H9 (cell line): Measurements from ENCODE around the gene C1QTNF3. TPM values are rescaled to one million over a fixed set of nuclear protein-coding genes. Genes with fewer than 3 reads are reported as not detected.
"Not testable (repeated sequence)": the region's sequence is repeated elsewhere in the genome, so short reads cannot be mapped to it uniquely, and the experiment has no call there.

ENCODE experiments used
- DNase-seq: peaks from one replicate; pipeline ENCODE4 v3.0.0-alpha.2; 2017
- H2AFZ ChIP-seq: one replicate; pipeline ENCODE4 v1.6.1; 2013; ENCODE audit warnings: mild to moderate bottlenecking, low read length, control low read depth, moderate library complexity
- H2AK5ac ChIP-seq: 2 replicates; pipeline ENCODE4 v1.6.1; 2013; ENCODE audit warnings: low read length, control low read depth, mixed read lengths; ENCODE audit not compliant: insufficient read length
- H2BK120ac ChIP-seq: one replicate; pipeline ENCODE4 v1.6.1; 2013; ENCODE audit warnings: low read depth, mild to moderate bottlenecking, low read length, control low read depth, inconsistent platforms; ENCODE audit not compliant: poor library complexity, severe bottlenecking
- H2BK12ac ChIP-seq: 2 replicates; pipeline ENCODE4 v1.6.1; 2013; ENCODE audit warnings: low read length, control low read depth, mixed read lengths, low read depth; ENCODE audit not compliant: insufficient read length
- H2BK15ac ChIP-seq: 2 replicates; pipeline ENCODE4 v1.6.1; 2013; ENCODE audit warnings: low read depth, low read length, control low read depth
- H2BK20ac ChIP-seq: one replicate; pipeline ENCODE4 v1.6.1; 2013; ENCODE audit warnings: low read depth, mild to moderate bottlenecking, low read length, control low read depth, inconsistent platforms; ENCODE audit not compliant: poor library complexity, severe bottlenecking
- H2BK5ac ChIP-seq: 2 replicates; pipeline ENCODE4 v1.6.1; 2013; ENCODE audit warnings: low read length, control low read depth, mixed read lengths; ENCODE audit not compliant: insufficient read length
- H3K14ac ChIP-seq: 2 replicates; pipeline ENCODE4 v1.6.1; 2013; ENCODE audit warnings: low read length, control low read depth; ENCODE audit not compliant: insufficient read depth
- H3K18ac ChIP-seq: 2 replicates; pipeline ENCODE4 v1.6.1; 2013; ENCODE audit warnings: low read depth, mild to moderate bottlenecking, mixed read lengths, low read length, control low read depth; ENCODE audit not compliant: insufficient read length
- H3K23ac ChIP-seq: 2 replicates; pipeline ENCODE4 v1.6.1; 2013; ENCODE audit warnings: low read length, control low read depth, mixed read lengths, low read depth; ENCODE audit not compliant: insufficient read length
- H3K23me2 ChIP-seq: 2 replicates; pipeline ENCODE4 v1.6.1; 2013; ENCODE audit warnings: low read depth, mild to moderate bottlenecking, mixed read lengths, low read length, control low read depth; ENCODE audit not compliant: insufficient read length, poor library complexity, severe bottlenecking
- H3K27ac ChIP-seq: 2 replicates; pipeline ENCODE4 v1.5.1; 2013; ENCODE audit warnings: low read length, control low read depth, mixed read lengths, low read depth; ENCODE audit not compliant: insufficient read length
- H3K27me3 ChIP-seq: 2 replicates; pipeline ENCODE4 v1.6.1; 2013; ENCODE audit warnings: low read length, control low read depth, inconsistent platforms; ENCODE audit not compliant: insufficient read depth
- H3K4ac ChIP-seq: 2 replicates; pipeline ENCODE4 v1.6.1; 2013; ENCODE audit warnings: low read depth, mild to moderate bottlenecking, control low read depth, inconsistent platforms, low read length, moderate library complexity
- H3K4me1 ChIP-seq: 2 replicates; pipeline ENCODE4 v1.6.1; 2013; ENCODE audit warnings: low read length, control low read depth, inconsistent platforms; ENCODE audit not compliant: insufficient read depth
- H3K4me2 ChIP-seq: 2 replicates; pipeline ENCODE4 v1.6.1; 2013; ENCODE audit warnings: low read length, control low read depth, mixed read lengths; ENCODE audit not compliant: insufficient read length, insufficient read depth
- H3K56ac ChIP-seq: 2 replicates; pipeline ENCODE4 v1.6.1; 2013; ENCODE audit warnings: low read depth, mild to moderate bottlenecking, mixed read lengths, low read length, control low read depth; ENCODE audit not compliant: insufficient read length
- H3K79me1 ChIP-seq: 2 replicates; pipeline ENCODE4 v1.6.1; 2013; ENCODE audit warnings: low read depth, mild to moderate bottlenecking, moderate library complexity, low read length, control low read depth, inconsistent platforms; ENCODE audit not compliant: insufficient read depth, poor library complexity, severe bottlenecking
- H3K79me2 ChIP-seq: 2 replicates; pipeline ENCODE4 v1.6.1; 2013; ENCODE audit warnings: low read length, control low read depth, inconsistent platforms; ENCODE audit not compliant: insufficient read depth
- H3K9ac ChIP-seq: 2 replicates; pipeline ENCODE4 v1.6.1; 2013; ENCODE audit warnings: low read length, control low read depth, mixed read lengths; ENCODE audit not compliant: insufficient read length; ENCODE audit errors: extremely low read depth
- H3K9me3 ChIP-seq: one replicate; pipeline ENCODE4 v1.6.1; 2013; ENCODE audit warnings: low read depth, low read length, inconsistent platforms; ENCODE audit not compliant: control insufficient read depth
- H3T11ph ChIP-seq: one replicate; pipeline ENCODE4 v1.6.1; 2013; ENCODE audit warnings: mild to moderate bottlenecking, low read length, control low read depth, inconsistent platforms
- H4K20me1 ChIP-seq: one replicate; pipeline ENCODE4 v1.6.1; 2013; ENCODE audit not compliant: control insufficient read depth, insufficient read length, insufficient read depth
- H4K5ac ChIP-seq: 2 replicates; pipeline ENCODE4 v1.6.1; 2013; ENCODE audit warnings: low read depth, mild to moderate bottlenecking, mixed read lengths, low read length, control low read depth; ENCODE audit not compliant: insufficient read length
- H4K8ac ChIP-seq: replicated peaks from 2 replicates; pipeline ENCODE4 v1.6.1; 2013; ENCODE audit warnings: low read length, control low read depth, mixed read lengths, low read depth; ENCODE audit not compliant: insufficient read length
- H4K91ac ChIP-seq: 2 replicates; pipeline ENCODE4 v1.6.1; 2013; ENCODE audit warnings: low read depth, mild to moderate bottlenecking, moderate library complexity, mixed read lengths, low read length, control low read depth; ENCODE audit not compliant: insufficient read length
- H3K27ac Mint-ChIP-seq, 3 experiments: 2 replicates in 2 of 3; 3 replicates in 1 of 3; pipeline ENCODE4 v1.8.0; 2020 to 2021; ENCODE audit warnings: mixed read lengths in 3 of 3, mild to moderate bottlenecking in 1 of 3, moderate library complexity in 1 of 3
- H3K27me3 Mint-ChIP-seq: 2 replicates; pipeline ENCODE4 v1.8.0; 2021; ENCODE audit warnings: low read depth, mild to moderate bottlenecking, moderate library complexity, mixed read lengths
- H3K36me3 Mint-ChIP-seq, 3 experiments: 2 replicates in 2 of 3; 3 replicates in 1 of 3; pipeline ENCODE4 v1.8.0; 2020 to 2021; ENCODE audit warnings: low read depth in 3 of 3, mixed read lengths in 3 of 3; ENCODE audit not compliant: insufficient read depth in 1 of 3
- H3K4me1 Mint-ChIP-seq, 2 experiments: 2 replicates each; pipeline ENCODE4 v1.8.0; 2020; ENCODE audit warnings: mixed read lengths in 2 of 2
- H3K4me3 Mint-ChIP-seq, 2 experiments: 2 replicates in 1 of 2; 3 replicates in 1 of 2; pipeline ENCODE4 v1.8.0; 2020 to 2021; ENCODE audit warnings: mild to moderate bottlenecking in 2 of 2, mixed read lengths in 2 of 2, moderate library complexity in 1 of 2
- H3K9me3 Mint-ChIP-seq, 2 experiments: 2 replicates in 1 of 2; 3 replicates in 1 of 2; pipeline ENCODE4 v1.8.0; 2020; ENCODE audit warnings: mild to moderate bottlenecking in 2 of 2, mixed read lengths in 2 of 2, moderate library complexity in 1 of 2
- WGBS: extraction: QIAGEN DNeasy Blood & Tissue Kit; methylation state at CpG from one replicate; pipeline ENCODE4 v1.1.7; 2013; ENCODE audit warnings: missing lambda C conversion rate, low lambda C conversion rate, mixed read lengths; ENCODE audit not compliant: insufficient read length; ENCODE audit errors: extremely low coverage; 5-methylcytosine and 5-hydroxymethylcytosine counted together
- total RNA-seq: library from RNA; stranded (reverse); gene quantifications from 2 replicates; pipeline ENCODE4 v1.2.1, GENCODE V29; 2021

The C1QTNF3 gene
- total RNA-seq, 1 experiment from 2014 or later: 1.1 TPM

DNA sequence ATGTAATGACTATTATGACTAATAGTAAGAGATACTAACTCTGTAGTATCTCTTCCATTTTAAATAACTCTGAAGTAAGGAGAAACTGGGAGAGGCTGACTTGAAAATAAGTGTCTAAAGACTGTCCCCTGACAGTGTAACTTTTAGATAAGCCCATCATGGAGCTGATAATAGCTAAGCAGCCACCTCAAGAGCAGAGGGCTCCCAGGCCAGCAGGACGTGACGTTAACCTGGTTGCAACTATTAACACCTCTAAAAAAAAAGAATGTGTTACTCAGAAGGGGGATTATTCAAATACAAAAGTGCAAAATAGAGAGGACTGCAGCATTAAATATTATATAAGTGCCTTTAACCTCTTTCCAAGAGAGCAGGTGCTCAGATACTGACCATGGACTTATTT lies 34.6 kb upstream of the C1QTNF3 start:
- not testable (repeated sequence) for H3K27ac ChIP-seq, H2BK120ac ChIP-seq, H3K56ac ChIP-seq, H3K14ac ChIP-seq, H3K27me3 Mint-ChIP-seq, H3K4me3 Mint-ChIP-seq, H3K36me3 Mint-ChIP-seq, H3K27ac Mint-ChIP-seq, H2BK5ac ChIP-seq, H3K27me3 ChIP-seq, H3K23me2 ChIP-seq, H4K8ac ChIP-seq, H2AFZ ChIP-seq, H4K5ac ChIP-seq, H3K9me3 Mint-ChIP-seq, H3K79me1 ChIP-seq, DNase-seq, H3K9ac ChIP-seq, H3T11ph ChIP-seq, H3K4me1 Mint-ChIP-seq, H3K4me1 ChIP-seq, H3K4me2 ChIP-seq, H3K18ac ChIP-seq, H3K9me3 ChIP-seq, H3K4ac ChIP-seq, H4K91ac ChIP-seq, H2AK5ac ChIP-seq, H3K23ac ChIP-seq, H2BK12ac ChIP-seq, H3K79me2 ChIP-seq, H4K20me1 ChIP-seq, H2BK15ac ChIP-seq, H2BK20ac ChIP-seq
- no CpG with 5 or more reads among the region's 2 CpGs for WGBS

DNA sequence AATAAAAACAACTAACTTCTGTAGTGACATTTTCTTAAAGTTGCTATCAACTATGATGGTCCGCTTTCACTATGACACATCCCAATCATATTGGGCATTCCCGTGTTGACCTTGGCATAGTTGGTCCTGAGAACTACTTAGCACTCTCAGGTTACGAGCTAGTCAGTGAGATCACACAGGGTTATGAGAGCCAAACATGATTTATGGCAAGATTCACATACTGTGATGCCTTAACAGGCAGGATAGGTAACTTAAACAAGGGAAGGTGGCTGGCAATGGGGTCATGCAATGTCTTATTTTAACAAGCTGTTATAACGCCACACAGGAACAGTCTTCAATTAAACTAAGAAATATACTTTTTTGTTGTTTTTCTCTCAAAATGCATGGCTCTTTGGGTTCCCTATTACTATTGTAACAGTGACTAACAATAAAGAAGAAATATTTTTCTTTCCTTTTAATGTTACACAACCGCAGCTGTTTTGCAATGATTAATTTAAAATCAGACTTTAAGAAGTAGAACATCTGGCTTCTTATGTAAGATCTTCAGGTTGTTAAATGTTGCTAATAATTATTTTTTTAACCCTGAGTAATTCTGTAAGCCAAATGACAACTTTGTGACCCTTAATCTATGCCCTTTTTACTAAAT lies 33.8 kb upstream of the C1QTNF3 start:
- H3K14ac ChIP-seq, H3K27me3 ChIP-seq, H3K79me2 ChIP-seq, H2BK5ac ChIP-seq, H3K79me1 ChIP-seq, H3K4me3 Mint-ChIP-seq, H3K36me3 Mint-ChIP-seq, H3K9me3 ChIP-seq, H2AK5ac ChIP-seq, H4K91ac ChIP-seq, DNase-seq, H3K9ac ChIP-seq, H2BK120ac ChIP-seq, H4K8ac ChIP-seq, H2AFZ ChIP-seq, H3K4me2 ChIP-seq, H2BK20ac ChIP-seq, H3K18ac ChIP-seq, H3K27ac ChIP-seq, H4K5ac ChIP-seq, H2BK15ac ChIP-seq, H4K20me1 ChIP-seq, H3K9me3 Mint-ChIP-seq, H3K23ac ChIP-seq, H3K27ac Mint-ChIP-seq, H3T11ph ChIP-seq, H3K4ac ChIP-seq, H3K27me3 Mint-ChIP-seq, H3K56ac ChIP-seq, H3K23me2 ChIP-seq, H3K4me1 ChIP-seq, H2BK12ac ChIP-seq, H3K4me1 Mint-ChIP-seq: not testable (repeated sequence)
- WGBS: no CpG with 5 or more reads among the region's 5 CpGs
